Hepatocyte (in vitro differentiated cells): Measurements from ENCODE around the gene PEDS1. TPM values are rescaled to one million over a fixed set of nuclear protein-coding genes. Genes with fewer than 3 reads are reported as not detected.

ENCODE experiments used
- DNase-seq: peaks from one replicate; pipeline ENCODE4 v3.0.0-alpha.2; 2016; ENCODE audit warnings: low spot score
- H2AFZ ChIP-seq: fragments of 200-600 bp; sonication (generic); 2 replicates; pipeline ENCODE4 v1.6.0; 2016; ENCODE audit warnings: antibody characterized with exemption, mild to moderate bottlenecking
- H3K27ac ChIP-seq: fragments of 200-600 bp; sonication (generic); 2 replicates; pipeline ENCODE4 v1.5.1; 2016; ENCODE audit warnings: mild to moderate bottlenecking
- H3K27me3 ChIP-seq: fragments of 200-600 bp; sonication (generic); 2 replicates; pipeline ENCODE4 v1.6.1; 2016
- H3K36me3 ChIP-seq: fragments of 200-600 bp; sonication (generic); replicated peaks from 2 replicates; pipeline ENCODE4 v1.5.1; 2016; ENCODE audit warnings: low read depth; ENCODE audit not compliant: insufficient read depth
- H3K4me1 ChIP-seq: fragments of 200-600 bp; sonication (generic); 2 replicates; pipeline ENCODE4 v1.5.1; 2016; ENCODE audit warnings: mild to moderate bottlenecking, moderate library complexity; ENCODE audit not compliant: insufficient read depth
- H3K4me2 ChIP-seq: fragments of 200-600 bp; sonication (generic); 2 replicates; pipeline ENCODE4 v1.6.0; 2016
- H3K4me3 ChIP-seq: fragments of 200-600 bp; sonication (generic); 2 replicates; pipeline ENCODE4 v1.5.1; 2016; ENCODE audit warnings: mild to moderate bottlenecking
- H3K79me2 ChIP-seq: fragments of 200-600 bp; sonication (generic); 2 replicates; pipeline ENCODE4 v1.6.0; 2017; ENCODE audit warnings: mild to moderate bottlenecking
- H3K9me2 ChIP-seq: fragments of 200-600 bp; sonication (generic); replicated peaks from 2 replicates; pipeline ENCODE4 v1.6.0; 2017; ENCODE audit warnings: mild to moderate bottlenecking; ENCODE audit not compliant: insufficient read depth
- H3K9me3 ChIP-seq: fragments of 200-600 bp; sonication (generic); 2 replicates; pipeline ENCODE4 v1.5.1; 2016; ENCODE audit warnings: low read depth, mild to moderate bottlenecking
- H4K20me1 ChIP-seq: fragments of 200-600 bp; sonication (generic); 2 replicates; pipeline ENCODE4 v1.6.0; 2016; ENCODE audit warnings: mild to moderate bottlenecking; ENCODE audit not compliant: insufficient read depth, poor library complexity, severe bottlenecking
- CTCF ChIP-seq: fragments of 200-600 bp; sonication (generic); IDR thresholded peaks from 2 replicates; pipeline ENCODE4 v1.5.1; 2016; ENCODE audit warnings: antibody characterized with exemption, mild to moderate bottlenecking; ENCODE audit not compliant: poor library complexity
- EZH2 ChIP-seq: fragments of 200-600 bp; sonication (generic); IDR thresholded peaks from 2 replicates; pipeline ENCODE4 v1.6.1; 2016; ENCODE audit warnings: antibody characterized with exemption, mild to moderate bottlenecking, borderline replicate concordance
- EZH2phosphoT487 ChIP-seq: fragments of 200-600 bp; sonication (generic); IDR thresholded peaks from one replicate; pipeline ENCODE4 v1.6.1; 2018; ENCODE audit warnings: antibody characterized with exemption, mild to moderate bottlenecking, low read depth, moderate library complexity; ENCODE audit not compliant: unreplicated experiment, severe bottlenecking
- WGBS: methylation state at CpG from one replicate; pipeline ENCODE4 v1.1.6; 2016; ENCODE audit warnings: low lambda C conversion rate; ENCODE audit errors: missing lambda C conversion rate; 5-methylcytosine and 5-hydroxymethylcytosine counted together
- polyA plus RNA-seq: library from polyadenylated mRNA; unstranded; fragments of >200 nt; fragmentation: Nextera tagmentation; extraction: Ambion mirVana; gene quantifications from 2 replicates; pipeline ENCODE4 v1.2.1, GENCODE V29; 2016
- total RNA-seq: library from RNA; depleted of rRNA; stranded (reverse); fragments of >200 nt; gene quantifications from 2 replicates; pipeline ENCODE4 v1.2.3, GENCODE V29; 2014

The PEDS1 gene
- total and polyA plus RNA-seq, 2 experiments from 2014 or later: 24.5 to 46.2 TPM

DNA sequence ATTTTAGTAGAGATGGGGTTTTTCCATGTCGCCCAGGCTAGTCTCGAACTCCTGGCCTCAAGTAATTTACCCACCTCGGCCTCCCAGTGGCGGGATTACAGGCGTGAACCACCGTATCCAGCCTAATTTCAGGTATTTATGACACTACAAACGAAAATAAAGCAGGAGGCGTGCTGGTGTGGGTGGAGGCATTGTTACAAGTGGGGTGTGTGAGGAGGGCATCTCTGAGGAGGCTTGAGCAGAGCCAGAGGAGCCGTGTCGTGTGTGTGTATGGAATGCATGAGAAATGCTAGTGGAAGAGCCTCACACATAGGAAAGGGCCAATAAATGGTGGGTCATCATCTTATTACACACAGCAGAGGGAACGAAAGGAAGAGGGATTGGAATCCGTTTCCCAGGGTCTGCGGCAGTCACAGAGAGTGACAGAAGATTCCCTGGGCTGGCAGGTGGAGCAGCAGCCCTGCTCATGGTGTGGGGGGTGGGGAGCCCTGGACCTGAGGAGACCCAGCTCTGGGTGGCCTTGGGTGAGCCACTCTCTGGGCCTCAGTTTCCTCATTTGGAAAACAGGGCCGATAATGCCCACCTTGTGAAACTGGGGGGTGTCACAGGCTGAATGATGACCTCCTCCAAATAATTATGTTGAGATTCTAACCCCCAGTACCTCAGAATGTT is 17.2 kb upstream of the PEDS1 start:
- no peak overlapping the region for H3K4me2 ChIP-seq

DNA sequence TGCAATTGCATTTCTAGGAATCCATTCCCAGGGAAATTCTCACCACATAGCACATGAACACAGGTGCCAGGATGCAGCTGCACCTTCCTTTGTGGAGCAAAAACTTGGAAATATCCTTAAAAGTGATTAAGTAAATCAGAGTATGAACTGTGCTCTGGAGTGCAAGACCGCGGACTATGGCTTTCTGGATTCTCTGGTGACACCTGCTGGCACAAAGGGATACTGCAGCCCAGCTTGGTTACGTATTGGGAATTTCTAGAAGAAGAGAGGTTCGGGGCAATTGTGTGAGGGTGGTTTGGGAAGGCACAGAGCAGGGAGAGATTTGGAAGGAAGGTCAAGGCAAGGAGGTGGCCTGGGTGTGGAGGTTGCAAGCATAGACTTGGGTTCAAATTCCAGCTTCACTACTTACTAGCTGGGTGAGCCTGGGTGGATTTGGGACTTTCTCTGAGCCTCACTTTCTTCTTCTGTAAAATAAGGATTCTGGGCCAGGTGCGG is 15.9 kb upstream of the PEDS1 start:
- peaks cover 8% of the 10 kb centered on the region for H3K79me2 ChIP-seq
- DNase-seq: peak; percentile 82
- no peak overlapping the region for H3K4me2 ChIP-seq
- no peaks in the 10 kb centered on the region for H3K9me3 ChIP-seq
- TF ChIP-seq EZH2 (no peak), CTCF (peak; percentile 92), EZH2phosphoT487 (no peak)
- H4K20me1 ChIP-seq: no peaks in the 10 kb centered on the region
- peaks cover 10% of the 10 kb centered on the region for H3K4me1 ChIP-seq
- H2AFZ ChIP-seq: no peak overlapping the region
- H3K9me2 ChIP-seq: no peaks in the 10 kb centered on the region
- H3K4me3 ChIP-seq: no peak overlapping the region
- no peak overlapping the region for H3K27ac ChIP-seq
- no peaks in the 10 kb centered on the region for H3K27me3 ChIP-seq
- 35% methylated on average over 5 of the region's 5 CpGs for WGBS
- no peaks in the 10 kb centered on the region for H3K36me3 ChIP-seq

More for the DNA sequence above, 17.2 kb upstream of the PEDS1 start:
- no peak overlapping the region for H3K27ac ChIP-seq
- TF ChIP-seq EZH2: no peak
- TF ChIP-seq EZH2phosphoT487: no peak
- no peak for TF ChIP-seq CTCF
- peaks cover 10% of the 10 kb centered on the region for H3K4me1 ChIP-seq
- no peak overlapping the region for H3K4me3 ChIP-seq
- H3K79me2 ChIP-seq: peaks cover 14% of the 10 kb centered on the region
- no peak for DNase-seq
- no peak overlapping the region for H2AFZ ChIP-seq
- no peaks in the 10 kb centered on the region for H4K20me1 ChIP-seq
- H3K9me2 ChIP-seq: no peaks in the 10 kb centered on the region
- no peaks in the 10 kb centered on the region for H3K9me3 ChIP-seq
- WGBS: 89% methylated on average over 14 of the region's 14 CpGs
- H3K36me3 ChIP-seq: no peaks in the 10 kb centered on the region
- no peaks in the 10 kb centered on the region for H3K27me3 ChIP-seq

DNA sequence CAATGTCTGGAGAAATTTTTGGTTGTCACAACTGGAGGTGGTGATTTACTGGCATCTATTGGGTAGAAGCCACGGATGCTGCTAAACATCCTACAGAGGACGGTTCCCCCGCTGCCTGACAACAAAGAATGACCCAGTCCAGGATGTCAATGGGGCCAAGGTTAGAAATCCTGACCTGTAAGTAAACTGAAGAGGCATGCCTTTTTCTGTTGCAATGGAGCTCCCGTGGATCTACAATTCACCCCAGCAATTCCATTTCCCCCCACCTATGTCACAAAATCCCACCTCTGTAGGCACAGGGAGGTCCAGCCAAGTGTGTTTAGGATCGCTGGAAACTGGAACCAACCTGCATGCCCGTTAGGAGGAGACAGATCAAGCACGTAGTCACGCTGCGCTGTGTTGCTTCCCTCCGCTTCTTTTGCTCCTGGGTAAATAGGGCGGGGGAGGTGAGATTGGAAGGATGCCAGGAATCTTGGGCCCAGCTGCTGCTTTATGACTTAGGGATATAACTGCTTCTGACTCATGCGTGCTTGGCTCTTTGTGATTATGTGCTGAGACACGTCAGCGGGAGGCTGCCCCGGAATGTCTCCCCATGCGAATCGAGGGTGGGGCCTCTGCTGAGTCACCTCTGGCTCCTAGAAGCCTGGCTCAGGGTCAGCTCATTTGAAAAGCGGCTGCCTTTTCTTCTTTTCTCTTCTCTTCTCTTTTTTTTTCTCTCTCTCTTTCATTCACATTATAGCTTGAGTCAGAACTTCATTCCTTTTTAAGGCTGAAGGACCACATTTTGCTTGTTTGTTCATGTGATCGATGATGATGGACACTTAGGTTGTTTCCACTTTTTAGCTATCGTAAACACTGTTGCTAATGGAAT is 12.4 kb upstream of the PEDS1 start:
- Histone ChIP-seq H3K4me2 (peak overlapping the region; percentile 67), H3K9me2 (no peaks in the 10 kb centered on the region), H3K4me1 (peaks cover 22% of the 10 kb centered on the region), H4K20me1 (no peaks in the 10 kb centered on the region), H3K79me2 (no peaks in the 10 kb centered on the region), H2AFZ (no peak overlapping the region), H3K27ac (peak overlapping the region; percentile 91), H3K27me3 (no peaks in the 10 kb centered on the region), H3K9me3 (no peaks in the 10 kb centered on the region), H3K4me3 (peak overlapping the region; percentile 8), H3K36me3 (no peaks in the 10 kb centered on the region)
- DNase-seq: peak; percentile 99
- TF ChIP-seq CTCF (no peak), EZH2phosphoT487 (no peak), EZH2 (no peak)
- 8% methylated on average over 20 of the region's 20 CpGs for WGBS
